Muscle layer of duodenum (tissue), 2 donors: ENCODE data around the gene DHPS.
"Not testable (repeated sequence)": the region's sequence is repeated elsewhere in the genome, so short reads cannot be mapped to it uniquely, and the experiment has no call there.

Source experiments
- H3K27ac ChIP-seq: one replicate; pipeline ENCODE4 v1.7.0; 2013; ENCODE audit warnings: mild to moderate bottlenecking, low read length
- H3K27me3 ChIP-seq: one replicate; pipeline ENCODE4 v1.7.0; 2013; ENCODE audit warnings: low read depth, mild to moderate bottlenecking, control low read depth, low read length
- H3K36me3 ChIP-seq, 2 donors: one replicate each; pipeline ENCODE4 v1.7.0; 2013; ENCODE audit warnings: low read length in 2 of 2, control low read depth in 1 of 2, mild to moderate bottlenecking in 1 of 2; ENCODE audit not compliant: insufficient read depth in 2 of 2, control insufficient read depth in 1 of 2
- H3K4me1 ChIP-seq, 2 donors: one replicate each; pipeline ENCODE4 v1.7.0; 2013; ENCODE audit warnings: low read length in 2 of 2, mild to moderate bottlenecking in 2 of 2, control low read depth in 1 of 2, moderate library complexity in 1 of 2; ENCODE audit not compliant: insufficient read depth in 2 of 2, control insufficient read depth in 1 of 2
- H3K4me3 ChIP-seq, 2 donors: one replicate each; pipeline ENCODE4 v1.7.0; 2013; ENCODE audit warnings: low read length in 2 of 2, low read depth in 1 of 2, mild to moderate bottlenecking in 1 of 2
- H3K9me3 ChIP-seq, 2 donors: one replicate each; pipeline ENCODE4 v1.7.0; 2013; ENCODE audit warnings: low read length in 2 of 2, control low read depth in 1 of 2, mild to moderate bottlenecking in 1 of 2; ENCODE audit not compliant: control insufficient read depth in 1 of 2
- donor health status: healthy.

DHPS gene

DNA sequence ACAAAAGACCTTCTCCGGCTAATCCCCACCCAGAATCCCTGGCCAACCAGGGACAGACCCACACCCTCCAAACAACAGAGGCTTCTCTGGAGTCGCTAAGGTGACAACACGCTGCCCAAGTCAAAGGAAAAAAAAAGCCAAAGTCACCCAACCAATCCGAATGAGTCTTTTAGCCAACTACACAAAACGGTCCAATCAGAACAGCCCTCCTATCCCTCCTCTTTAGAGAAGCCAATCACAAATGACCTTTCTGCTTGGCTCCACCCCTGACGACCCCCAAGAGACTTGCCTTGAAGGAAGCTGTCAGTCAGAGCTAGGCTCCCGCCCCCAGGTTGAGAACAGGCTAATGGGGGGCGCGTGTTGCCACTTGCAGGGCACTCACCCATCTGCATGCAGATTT is 21.4 kb upstream of the DHPS start:
- Histone ChIP-seq H3K36me3 (peaks cover 43 to 74% of the 10 kb centered on the region in 2 donors), H3K27me3 (no peaks in the 10 kb centered on the region), H3K27ac (no peak overlapping the region), H3K9me3 (no peaks in the 10 kb centered on the region), H3K4me3 (no peak overlapping the region), H3K4me1 (no peaks in the 10 kb centered on the region)

- peaks cover 42 to 70% of the 10 kb centered on the region in 2 donors for H3K36me3 ChIP-seq
- H3K4me3 ChIP-seq, result no peak overlapping the region
- H3K27me3 ChIP-seq, result no peaks in the 10 kb centered on the region
- H3K27ac ChIP-seq, result no peak overlapping the region
- no peaks in the 10 kb centered on the region for H3K9me3 ChIP-seq
- peaks cover 0 to 5% of the 10 kb centered on the region in 2 donors for H3K4me1 ChIP-seq
Observed at GRCh38 chr19:12701596-12702282, 20.1 kb upstream of the DHPS start.

GRCh38 chr19:12698138-12698537 is 16.5 kb upstream of the DHPS start:
- H3K36me3 ChIP-seq, result peaks cover 25 to 34% of the 10 kb centered on the region in 2 donors
- H3K27me3 ChIP-seq, result no peaks in the 10 kb centered on the region
- H3K4me1 ChIP-seq, result peaks cover 0 to 18% of the 10 kb centered on the region in 2 donors
- H3K27ac ChIP-seq, result no peak overlapping the region
- no peak overlapping the region for H3K4me3 ChIP-seq
- H3K9me3 ChIP-seq, result no peaks in the 10 kb centered on the region

DNA sequence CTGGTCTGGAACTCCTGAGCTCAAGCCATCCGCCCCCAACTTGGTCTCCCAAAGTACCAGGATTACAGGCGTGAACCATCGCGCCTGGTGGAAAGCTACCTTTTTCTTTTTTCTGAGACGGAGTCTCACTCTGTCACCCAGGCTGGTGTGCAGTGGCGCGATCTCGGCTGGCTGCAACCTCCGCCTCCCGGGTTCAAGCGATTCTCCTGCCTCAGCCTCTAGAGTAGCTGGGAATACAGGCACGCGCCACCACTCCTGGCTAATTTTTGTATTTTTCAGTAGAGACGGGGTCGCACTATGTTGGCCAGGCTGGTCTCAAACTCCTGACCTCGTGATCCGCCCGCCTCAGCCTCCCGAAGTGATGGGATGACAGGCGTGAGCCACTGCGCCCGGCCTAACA is 15.7 kb upstream of the DHPS start:
- not testable (repeated sequence) for H3K4me3 ChIP-seq, H3K27me3 ChIP-seq, H3K9me3 ChIP-seq, H3K27ac ChIP-seq
- H3K36me3 ChIP-seq, result peaks cover 19 to 27% of the 10 kb centered on the region in 2 donors
- H3K4me1 ChIP-seq, result peaks cover 0 to 18% of the 10 kb centered on the region in 2 donors

DNA sequence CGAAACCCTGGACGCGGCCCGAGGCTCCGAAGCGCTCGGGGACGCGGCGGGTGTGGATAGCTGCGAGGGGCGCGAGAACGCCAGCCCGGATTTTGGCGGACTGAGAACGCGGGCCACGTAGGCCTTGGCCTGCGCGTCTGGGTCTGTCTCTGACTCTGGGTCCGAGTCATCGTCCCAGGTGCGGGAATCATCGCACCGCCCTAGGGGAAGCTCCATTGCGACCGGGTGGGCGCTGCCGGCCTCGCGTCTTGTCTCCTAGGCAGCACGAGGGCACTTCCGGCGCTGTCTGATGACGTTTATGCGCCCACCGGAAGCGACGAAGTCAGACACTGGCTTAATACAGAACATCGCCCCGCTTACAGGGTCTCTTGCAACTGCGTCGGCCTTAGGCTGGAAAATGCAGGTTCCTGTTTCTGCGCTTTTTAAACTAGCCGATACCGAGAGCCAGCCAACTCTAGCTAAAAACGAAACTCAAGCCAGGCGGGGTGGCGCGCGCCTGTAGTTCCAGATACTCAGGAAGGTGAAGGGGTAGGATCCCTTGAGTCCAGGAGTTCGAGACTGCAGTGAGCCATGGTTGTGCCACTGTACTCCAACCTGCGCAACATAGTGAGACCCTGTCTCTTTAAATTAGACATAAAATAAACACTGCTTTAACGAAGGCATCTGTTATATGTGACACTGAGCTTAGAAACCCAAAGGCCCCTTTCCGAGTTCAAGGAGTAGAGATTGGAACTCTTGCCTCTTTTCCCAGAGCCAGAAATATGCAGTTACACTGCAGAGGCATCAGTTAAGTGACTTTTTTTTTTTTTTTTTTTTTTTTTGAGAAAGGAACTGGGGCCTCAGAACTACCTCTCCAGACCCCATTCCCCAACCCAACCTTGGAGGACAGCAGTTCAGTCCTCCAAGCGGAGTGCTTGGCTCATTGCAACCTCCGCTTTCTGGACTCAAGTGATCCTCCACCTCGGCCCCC is 15.0 kb upstream of the DHPS start, which contains the start of gene FBXW9:
FBXW9 (minus strand) TSS at position 266 of the 970 bp plus-strand sequence; CDS start at position 216, 50 bp downstream.
- Histone ChIP-seq H3K4me1 (peaks cover 0 to 18% of the 10 kb centered on the region in 2 donors), H3K27me3 (no peaks in the 10 kb centered on the region), H3K27ac (peak within 1 kb of the TSS; percentile 92), H3K9me3 (no peaks in the 10 kb centered on the region), H3K4me3 (peak within 1 kb of the TSS; percentile 87 to 99), H3K36me3 (peaks cover 18 to 19% of the 10 kb centered on the region in 2 donors)

- H3K4me3 ChIP-seq, result peak overlapping the region; percentile 87 to 99
- H3K4me1 ChIP-seq, result peaks cover 0 to 18% of the 10 kb centered on the region in 2 donors
- H3K9me3 ChIP-seq, result no peaks in the 10 kb centered on the region
- peaks cover 12% of the 10 kb centered on the region in 2 donors for H3K36me3 ChIP-seq
- H3K27ac ChIP-seq, result no peak overlapping the region
- H3K27me3 ChIP-seq, result no peaks in the 10 kb centered on the region
Observed at GRCh38 chr19:12695997-12696365, 14.3 kb upstream of the DHPS start.

DNA sequence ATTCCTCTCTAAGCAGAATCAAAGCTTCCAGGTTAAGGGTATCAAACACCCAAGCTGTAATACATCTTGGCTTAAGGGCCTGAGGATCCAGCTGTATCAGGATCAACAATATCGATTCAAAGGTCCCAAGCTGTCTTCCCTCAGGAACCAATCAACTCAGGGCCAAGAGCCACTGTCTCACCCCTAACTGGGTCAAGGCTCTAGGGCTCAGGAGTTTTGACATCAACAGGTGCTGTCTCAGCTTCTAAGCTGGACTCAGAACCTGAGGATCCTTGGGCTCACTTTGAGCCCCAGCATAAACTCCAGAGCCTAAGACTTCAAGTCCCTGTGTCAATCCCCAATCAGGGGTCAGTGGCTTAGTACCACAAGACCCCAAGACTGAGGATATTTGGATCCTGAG is 13.8 kb upstream of the DHPS start:
- H3K9me3 ChIP-seq, result no peaks in the 10 kb centered on the region
- H3K4me3 ChIP-seq, result peak overlapping the region; percentile 87 to 99
- H3K27me3 ChIP-seq, result no peaks in the 10 kb centered on the region
- H3K36me3 ChIP-seq, result peaks cover 8% of the 10 kb centered on the region in 2 donors
- no peak overlapping the region for H3K27ac ChIP-seq
- peaks cover 0 to 18% of the 10 kb centered on the region in 2 donors for H3K4me1 ChIP-seq

DNA sequence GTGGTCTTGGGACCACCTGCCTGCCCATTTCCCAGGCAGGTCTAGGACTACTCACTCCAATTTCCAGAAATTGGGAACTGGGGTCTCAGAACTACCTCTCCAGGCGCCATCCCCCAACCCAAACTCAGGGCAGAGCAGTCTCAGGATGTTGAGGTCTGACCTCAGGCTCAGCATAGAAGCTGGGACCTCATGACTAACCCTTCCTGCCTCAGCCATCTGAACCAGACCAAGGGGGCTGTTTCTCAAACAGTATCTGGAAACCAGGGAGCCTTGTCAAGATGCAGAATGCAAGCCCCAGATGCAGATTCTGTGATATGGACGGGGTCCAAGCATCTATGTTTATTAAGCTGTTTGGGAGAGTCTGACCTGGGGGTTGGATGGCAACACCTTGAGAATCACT is 13.4 kb upstream of the DHPS start:
- Histone ChIP-seq H3K27me3 (no peaks in the 10 kb centered on the region), H3K36me3 (peaks cover 5 to 6% of the 10 kb centered on the region in 2 donors), H3K4me1 (peaks cover 0 to 18% of the 10 kb centered on the region in 2 donors), H3K9me3 (no peaks in the 10 kb centered on the region), H3K27ac (no peak overlapping the region), H3K4me3 (peak overlapping the region in 1 of 2 donors; percentile 99)

- Histone ChIP-seq H3K4me1 (peaks cover 0 to 18% of the 10 kb centered on the region in 2 donors), H3K9me3 (no peaks in the 10 kb centered on the region), H3K27me3 (no peaks in the 10 kb centered on the region), H3K4me3 (no peak overlapping the region), H3K27ac (no peak overlapping the region), H3K36me3 (peaks cover under 1 to 4% of the 10 kb centered on the region in 2 donors)
Observed at GRCh38 chr19:12694641-12695040, 13.0 kb upstream of the DHPS start.

- H3K27ac ChIP-seq, result no peak overlapping the region
- no peaks in the 10 kb centered on the region for H3K9me3 ChIP-seq
- H3K27me3 ChIP-seq, result no peaks in the 10 kb centered on the region
- H3K36me3 ChIP-seq, result peaks cover 0 to 5% of the 10 kb centered on the region in 2 donors
- no peak overlapping the region for H3K4me3 ChIP-seq
- H3K4me1 ChIP-seq, result peaks cover 0 to 18% of the 10 kb centered on the region in 2 donors
Observed at GRCh38 chr19:12692960-12693359, 11.3 kb upstream of the DHPS start.

GRCh38 chr19:12689581-12690216 is 8.0 kb upstream of the DHPS start:
- Histone ChIP-seq H3K27ac (no peak overlapping the region), H3K27me3 (no peaks in the 10 kb centered on the region), H3K36me3 (peaks cover 0 to 5% of the 10 kb centered on the region in 2 donors), H3K9me3 (no peaks in the 10 kb centered on the region), H3K4me3 (no peak overlapping the region), H3K4me1 (no peaks in the 10 kb centered on the region)
